MM.1S (cell line): ENCODE results near the gene CALCR.

Experiments
- DNase-seq: peaks from one replicate; pipeline ENCODE4 v3.0.0-alpha.2; 2015
- H2AFZ ChIP-seq: fragments of 300-600 bp; sonication (generic); 2 replicates; pipeline ENCODE4 v1.6.0; 2016; ENCODE audit warnings: antibody characterized with exemption, low read length
- H3F3A ChIP-seq: fragments of 300-600 bp; sonication (generic); 2 replicates; pipeline ENCODE4 v1.6.1; 2016; ENCODE audit warnings: mild to moderate bottlenecking, antibody characterized with exemption, low read length, moderate library complexity, mixed read lengths; ENCODE audit not compliant: insufficient read depth
- H3K27ac ChIP-seq: fragments of 300-600 bp; sonication (generic); 2 replicates; pipeline ENCODE4 v1.5.1; 2016; ENCODE audit warnings: mild to moderate bottlenecking, low read length
- H3K27me3 ChIP-seq: fragments of 300-600 bp; sonication (generic); replicated peaks from 2 replicates; pipeline ENCODE4 v1.6.0; 2016; ENCODE audit warnings: low read length; ENCODE audit not compliant: insufficient read depth
- H3K36me3 ChIP-seq: fragments of 300-600 bp; sonication (generic); replicated peaks from 2 replicates; pipeline ENCODE4 v1.6.1; 2016; ENCODE audit warnings: mild to moderate bottlenecking, low read length, mixed read lengths; ENCODE audit not compliant: insufficient read depth
- H3K4me1 ChIP-seq: fragments of 300-600 bp; sonication (generic); 2 replicates; pipeline ENCODE4 v1.6.1; 2016; ENCODE audit warnings: low read length, mixed read lengths
- H3K4me2 ChIP-seq: fragments of 300-600 bp; sonication (generic); 2 replicates; pipeline ENCODE4 v1.6.0; 2016; ENCODE audit warnings: low read depth, low read length
- H3K4me3 ChIP-seq: fragments of 300-600 bp; sonication (generic); 2 replicates; pipeline ENCODE4 v1.5.1; 2016; ENCODE audit warnings: low read length, mixed read lengths
- H3K79me2 ChIP-seq: fragments of 300-600 bp; sonication (generic); 2 replicates; pipeline ENCODE4 v1.6.1; 2016; ENCODE audit warnings: mixed run types, low read length, mixed read lengths
- H3K9ac ChIP-seq: fragments of 300-600 bp; sonication (generic); 2 replicates; pipeline ENCODE4 v1.6.1; 2016; ENCODE audit warnings: low read length, mixed read lengths
- H3K9me2 ChIP-seq: fragments of 300-600 bp; sonication (generic); replicated peaks from 2 replicates; pipeline ENCODE4 v1.6.1; 2016; ENCODE audit warnings: mild to moderate bottlenecking, low read length, mixed read lengths; ENCODE audit not compliant: insufficient read depth
- H3K9me3 ChIP-seq: fragments of 300-600 bp; sonication (generic); replicated peaks from 2 replicates; pipeline ENCODE4 v1.6.1; 2016; ENCODE audit warnings: mild to moderate bottlenecking, low read length, mixed read lengths; ENCODE audit not compliant: insufficient read depth
- H4K20me1 ChIP-seq: fragments of 300-600 bp; sonication (generic); 2 replicates; pipeline ENCODE4 v1.6.1; 2016; ENCODE audit warnings: mild to moderate bottlenecking, low read length, moderate library complexity, mixed read lengths; ENCODE audit not compliant: insufficient read depth
- EZH2 ChIP-seq: fragments of 300-600 bp; sonication (generic); optimal IDR thresholded peaks from 2 replicates; pipeline ENCODE3; 2017; ENCODE audit warnings: low read depth, mild to moderate bottlenecking, antibody characterized with exemption, low read length, mixed read lengths
- EZH2phosphoT487 ChIP-seq: fragments of 300-600 bp; sonication (generic); IDR thresholded peaks from 2 replicates; pipeline ENCODE4 v1.6.1; 2018; ENCODE audit warnings: antibody characterized with exemption, low read length
- TF ChIP-seq, protein P1 (sequence below): fragments of 300-600 bp; sonication (generic); IDR thresholded peaks from 2 replicates; pipeline ENCODE4 v1.5.1; 2016; ENCODE audit warnings: antibody characterized with exemption, low read length, mixed read lengths

Gene CALCR

DNA sequence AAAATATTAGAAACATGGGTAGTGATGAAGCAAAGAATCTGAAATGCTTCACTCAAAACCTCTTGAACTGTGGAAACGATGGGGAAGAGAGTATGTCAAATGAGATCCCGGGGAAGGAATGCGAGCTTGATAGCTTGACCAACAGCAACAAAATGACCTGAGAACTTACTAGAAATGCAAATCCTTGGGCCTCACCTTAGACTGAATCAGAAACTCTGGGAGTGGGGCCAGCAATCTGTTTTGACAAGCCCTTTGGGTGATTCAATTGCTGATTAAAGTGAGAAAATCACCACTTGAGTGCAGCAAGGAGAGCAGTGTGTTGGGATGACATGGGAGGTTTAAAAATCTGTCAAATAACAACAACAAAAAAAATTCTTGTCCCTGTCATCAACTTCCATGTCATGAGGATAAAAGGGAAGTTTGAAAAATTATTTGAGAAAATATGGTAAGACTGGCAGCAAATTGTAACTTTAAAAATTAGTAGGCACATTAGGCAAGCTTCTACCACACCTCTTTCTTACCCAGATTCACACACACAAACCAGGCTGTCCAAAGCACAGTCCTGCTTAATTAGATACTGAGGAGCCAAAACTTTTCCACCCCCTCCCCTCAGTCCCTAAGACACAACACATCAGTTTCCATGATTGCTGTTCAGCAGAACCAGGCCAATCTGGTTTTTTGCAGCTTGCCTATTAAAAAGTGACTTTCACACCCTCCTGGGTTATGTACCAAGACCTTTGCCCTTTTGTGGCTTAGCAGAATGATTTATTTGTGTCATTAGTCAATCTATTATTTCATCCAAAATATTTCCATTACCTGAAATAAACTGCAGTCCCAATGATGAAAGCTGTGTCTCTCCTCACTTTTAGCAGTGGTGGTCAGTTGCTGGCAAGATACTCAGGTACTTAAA lies 15.6 kb downstream of the CALCR start:
- Histone ChIP-seq H3K9ac (no peak overlapping the region), H3K9me3 (no peaks in the 10 kb centered on the region), H3K4me2 (no peak overlapping the region), H3K4me3 (no peak overlapping the region), H3K9me2 (no peaks in the 10 kb centered on the region), H4K20me1 (no peaks in the 10 kb centered on the region), H3K27me3 (no peaks in the 10 kb centered on the region), H3F3A (no peaks in the 10 kb centered on the region), H3K36me3 (no peaks in the 10 kb centered on the region), H3K27ac (no peak overlapping the region), H3K4me1 (no peaks in the 10 kb centered on the region), H3K79me2 (no peaks in the 10 kb centered on the region), H2AFZ (no peak overlapping the region)
- TF ChIP-seq EZH2phosphoT487 (no peak), EZH2 (no peak)
- DNase-seq: no peak

DNA sequence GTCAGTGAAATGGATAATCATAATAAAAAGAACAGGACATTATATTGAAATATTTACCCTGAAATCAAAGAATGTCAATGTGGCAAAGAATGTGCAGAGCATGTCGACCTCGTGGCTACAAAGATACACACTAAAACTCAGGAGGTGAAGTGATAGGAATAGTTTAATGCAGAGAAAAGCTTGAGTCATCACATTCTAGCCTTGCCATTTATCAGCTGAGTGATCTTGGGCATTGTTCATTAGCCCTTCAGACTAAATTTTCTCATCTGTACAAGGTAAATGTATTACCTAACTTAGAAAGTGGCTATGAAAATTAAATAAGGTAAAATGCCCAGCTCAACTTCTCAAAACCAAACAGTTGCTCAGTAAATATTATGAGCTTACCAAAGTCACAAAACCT lies 22.6 kb downstream of the CALCR start:
- no peak overlapping the region for H3K9ac ChIP-seq
- H3K4me3 ChIP-seq: no peak overlapping the region
- H3K9me3 ChIP-seq: no peaks in the 10 kb centered on the region
- no peak for DNase-seq
- no peaks in the 10 kb centered on the region for H3K4me1 ChIP-seq
- H3K27me3 ChIP-seq: no peaks in the 10 kb centered on the region
- no peaks in the 10 kb centered on the region for H3K9me2 ChIP-seq
- H2AFZ ChIP-seq: no peak overlapping the region
- no peak overlapping the region for H3K27ac ChIP-seq
- no peaks in the 10 kb centered on the region for H4K20me1 ChIP-seq
- no peak overlapping the region for H3K4me2 ChIP-seq
- H3F3A ChIP-seq: no peaks in the 10 kb centered on the region
- H3K36me3 ChIP-seq: no peaks in the 10 kb centered on the region
- TF ChIP-seq EZH2phosphoT487: no peak
- TF ChIP-seq, protein P1, sequence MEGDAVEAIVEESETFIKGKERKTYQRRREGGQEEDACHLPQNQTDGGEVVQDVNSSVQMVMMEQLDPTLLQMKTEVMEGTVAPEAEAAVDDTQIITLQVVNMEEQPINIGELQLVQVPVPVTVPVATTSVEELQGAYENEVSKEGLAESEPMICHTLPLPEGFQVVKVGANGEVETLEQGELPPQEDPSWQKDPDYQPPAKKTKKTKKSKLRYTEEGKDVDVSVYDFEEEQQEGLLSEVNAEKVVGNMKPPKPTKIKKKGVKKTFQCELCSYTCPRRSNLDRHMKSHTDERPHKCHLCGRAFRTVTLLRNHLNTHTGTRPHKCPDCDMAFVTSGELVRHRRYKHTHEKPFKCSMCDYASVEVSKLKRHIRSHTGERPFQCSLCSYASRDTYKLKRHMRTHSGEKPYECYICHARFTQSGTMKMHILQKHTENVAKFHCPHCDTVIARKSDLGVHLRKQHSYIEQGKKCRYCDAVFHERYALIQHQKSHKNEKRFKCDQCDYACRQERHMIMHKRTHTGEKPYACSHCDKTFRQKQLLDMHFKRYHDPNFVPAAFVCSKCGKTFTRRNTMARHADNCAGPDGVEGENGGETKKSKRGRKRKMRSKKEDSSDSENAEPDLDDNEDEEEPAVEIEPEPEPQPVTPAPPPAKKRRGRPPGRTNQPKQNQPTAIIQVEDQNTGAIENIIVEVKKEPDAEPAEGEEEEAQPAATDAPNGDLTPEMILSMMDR: no peak
- no peak for TF ChIP-seq EZH2
- H3K79me2 ChIP-seq: no peaks in the 10 kb centered on the region

DNA sequence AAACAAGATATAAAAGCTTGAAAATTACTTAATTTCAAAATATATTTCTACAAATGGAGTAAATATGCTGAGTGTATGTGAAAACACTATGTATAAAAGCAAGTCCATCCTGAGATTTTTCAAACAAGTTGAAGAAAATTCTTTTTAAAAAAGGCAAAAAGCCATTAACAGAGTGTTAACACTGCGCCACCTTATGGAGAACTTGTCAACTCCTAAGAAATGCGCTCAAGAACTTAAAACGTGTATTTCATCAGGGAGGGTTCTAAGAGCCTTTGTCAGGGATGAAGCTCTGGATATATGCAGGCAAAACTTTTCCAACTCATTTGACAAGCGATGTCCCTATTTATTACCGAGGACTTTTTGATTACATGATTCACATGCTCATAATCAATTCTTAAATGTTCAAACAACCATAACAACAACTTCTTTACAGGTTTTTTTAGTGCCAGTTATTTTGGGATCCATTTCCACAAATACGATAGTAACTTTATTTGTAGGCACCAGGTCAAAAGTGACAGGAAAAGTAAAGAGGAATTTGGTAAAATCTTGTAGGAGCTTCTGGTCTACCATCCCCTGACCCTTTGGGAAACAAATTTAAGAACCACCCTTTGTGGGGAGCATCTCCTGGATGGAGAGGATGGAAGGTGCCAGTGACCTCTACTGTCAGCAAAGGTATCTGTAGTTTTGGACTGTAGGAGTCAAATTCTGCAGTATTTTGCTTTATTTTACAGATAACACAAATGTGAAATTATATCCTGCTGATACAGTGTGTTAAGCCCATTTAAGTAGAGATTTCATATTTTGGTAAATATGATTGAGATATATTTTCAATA lies 23.2 kb downstream of the CALCR start:
- TF ChIP-seq, protein P1: peak; percentile 73
- no peak for TF ChIP-seq EZH2
- Histone ChIP-seq H3F3A (no peaks in the 10 kb centered on the region), H3K4me1 (no peaks in the 10 kb centered on the region), H3K4me3 (no peak overlapping the region), H3K79me2 (no peaks in the 10 kb centered on the region), H4K20me1 (no peaks in the 10 kb centered on the region), H3K4me2 (no peak overlapping the region), H3K27ac (no peak overlapping the region), H3K27me3 (no peaks in the 10 kb centered on the region), H2AFZ (no peak overlapping the region), H3K36me3 (no peaks in the 10 kb centered on the region), H3K9me2 (no peaks in the 10 kb centered on the region), H3K9ac (no peak overlapping the region), H3K9me3 (no peaks in the 10 kb centered on the region)
- peak; percentile 56 for DNase-seq
